ENCODE results near the gene KCNH6.

The KCNH6 gene

GRCh38 chr17:63588797-63589196 is 65.6 kb downstream of the KCNH6 start:
- no peak overlapping the region for H2AFZ ChIP-seq (ENCODE audit: low read length)
- no peak for DNase-seq
- no peak overlapping the region for H3K4me3 ChIP-seq (ENCODE audit: low read length)
- no peak overlapping the region for H3K4me2 ChIP-seq (ENCODE audit: low read depth, low read length)
- H3F3A ChIP-seq (ENCODE audit: insufficient read depth, low read length), result no peaks in the 10 kb centered on the region
- peaks cover 2% of the 10 kb centered on the region; the same call in 1 of the 2 replicates for H3K79me2 ChIP-seq (ENCODE audit: low read length)
- H3K36me3 ChIP-seq (replicated peaks; ENCODE audit: insufficient read depth, low read length), result peaks cover 3% of the 10 kb centered on the region; the same call in 1 of the 2 replicates
- TF ChIP-seq EZH2phosphoT487 (IDR thresholded peaks at IDR 0.05; ENCODE audit: low read length), result no peak
- TF ChIP-seq EZH2 (optimal IDR thresholded peaks at IDR 0.05; ENCODE audit: low read depth, low read length), result no peak
- TF ChIP-seq, protein P1, sequence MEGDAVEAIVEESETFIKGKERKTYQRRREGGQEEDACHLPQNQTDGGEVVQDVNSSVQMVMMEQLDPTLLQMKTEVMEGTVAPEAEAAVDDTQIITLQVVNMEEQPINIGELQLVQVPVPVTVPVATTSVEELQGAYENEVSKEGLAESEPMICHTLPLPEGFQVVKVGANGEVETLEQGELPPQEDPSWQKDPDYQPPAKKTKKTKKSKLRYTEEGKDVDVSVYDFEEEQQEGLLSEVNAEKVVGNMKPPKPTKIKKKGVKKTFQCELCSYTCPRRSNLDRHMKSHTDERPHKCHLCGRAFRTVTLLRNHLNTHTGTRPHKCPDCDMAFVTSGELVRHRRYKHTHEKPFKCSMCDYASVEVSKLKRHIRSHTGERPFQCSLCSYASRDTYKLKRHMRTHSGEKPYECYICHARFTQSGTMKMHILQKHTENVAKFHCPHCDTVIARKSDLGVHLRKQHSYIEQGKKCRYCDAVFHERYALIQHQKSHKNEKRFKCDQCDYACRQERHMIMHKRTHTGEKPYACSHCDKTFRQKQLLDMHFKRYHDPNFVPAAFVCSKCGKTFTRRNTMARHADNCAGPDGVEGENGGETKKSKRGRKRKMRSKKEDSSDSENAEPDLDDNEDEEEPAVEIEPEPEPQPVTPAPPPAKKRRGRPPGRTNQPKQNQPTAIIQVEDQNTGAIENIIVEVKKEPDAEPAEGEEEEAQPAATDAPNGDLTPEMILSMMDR (IDR thresholded peaks at IDR 0.05; ENCODE audit: low read length), result no peak
- no peaks in the 10 kb centered on the region for H4K20me1 ChIP-seq (ENCODE audit: insufficient read depth, low read length)
- H3K27ac ChIP-seq (ENCODE audit: low read length), result no peak overlapping the region
- no peaks in the 10 kb centered on the region for H3K9me2 ChIP-seq (replicated peaks; ENCODE audit: insufficient read depth, low read length)
- H3K9me3 ChIP-seq (replicated peaks; ENCODE audit: insufficient read depth, low read length), result no peaks in the 10 kb centered on the region
- no peaks in the 10 kb centered on the region for H3K27me3 ChIP-seq (replicated peaks; ENCODE audit: insufficient read depth, low read length)
- H3K4me1 ChIP-seq (ENCODE audit: low read length), result 0 out of 2 replicates have a peak, but pooled peaks cover 3% of the 10 kb centered on the region
- H3K9ac ChIP-seq (ENCODE audit: low read length), result no peak overlapping the region

GRCh38 chr17:63589646-63590045 is 66.5 kb downstream of the KCNH6 start:
- DNase-seq, result no peak

DNA sequence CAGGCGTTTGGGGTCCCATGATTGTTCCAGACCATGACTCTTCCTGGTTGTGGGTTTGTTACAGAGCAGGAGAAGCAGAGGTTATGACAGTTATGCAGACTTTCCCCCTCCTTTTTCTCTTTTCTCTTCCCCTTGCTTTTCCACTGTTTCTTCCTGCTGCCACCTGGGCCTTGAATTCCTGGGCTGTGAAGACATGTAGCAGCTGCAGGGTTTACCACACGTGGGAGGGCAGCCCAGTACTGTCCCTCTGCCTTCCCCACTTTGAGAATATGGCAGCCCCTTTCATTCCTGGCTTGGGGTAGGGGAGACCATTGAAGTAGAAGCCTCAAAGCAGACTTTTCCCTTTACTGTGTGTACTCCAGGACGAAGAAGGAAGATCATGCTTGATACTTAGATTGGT is 69.6 kb downstream of the KCNH6 start:
- Histone ChIP-seq H3K36me3 (replicated peaks; ENCODE audit: insufficient read depth, low read length) (peaks cover 3% of the 10 kb centered on the region; the same call in 1 of the 2 replicates), H3K9ac (ENCODE audit: low read length) (no peak overlapping the region), H2AFZ (ENCODE audit: low read length) (no peak overlapping the region), H3K4me2 (ENCODE audit: low read depth, low read length) (no peak overlapping the region), H3K27me3 (replicated peaks; ENCODE audit: insufficient read depth, low read length) (no peaks in the 10 kb centered on the region), H3K9me2 (replicated peaks; ENCODE audit: insufficient read depth, low read length) (no peaks in the 10 kb centered on the region), H3K27ac (ENCODE audit: low read length) (no peak overlapping the region), H3F3A (ENCODE audit: insufficient read depth, low read length) (no peaks in the 10 kb centered on the region), H3K79me2 (ENCODE audit: low read length) (peaks cover 2% of the 10 kb centered on the region; the same call in 1 of the 2 replicates), H3K4me1 (ENCODE audit: low read length) (no peaks in the 10 kb centered on the region), H3K4me3 (ENCODE audit: low read length) (no peak overlapping the region), H3K9me3 (replicated peaks; ENCODE audit: insufficient read depth, low read length) (no peaks in the 10 kb centered on the region), H4K20me1 (ENCODE audit: insufficient read depth, low read length) (no peaks in the 10 kb centered on the region)
- no peak for DNase-seq
- TF ChIP-seq EZH2 (optimal IDR thresholded peaks at IDR 0.05; ENCODE audit: low read depth, low read length), result no peak
- TF ChIP-seq, protein P1 (IDR thresholded peaks at IDR 0.05; ENCODE audit: low read length), result no peak
- TF ChIP-seq EZH2phosphoT487 (IDR thresholded peaks at IDR 0.05; ENCODE audit: low read length), result no peak

More at GRCh38 chr17:63589646-63590045, 66.5 kb downstream of the KCNH6 start:
- H2AFZ ChIP-seq (ENCODE audit: low read length), result no peak overlapping the region
- H3K9ac ChIP-seq (ENCODE audit: low read length), result no peak overlapping the region
- H3K27me3 ChIP-seq (replicated peaks; ENCODE audit: insufficient read depth, low read length), result no peaks in the 10 kb centered on the region
- peaks cover 3% of the 10 kb centered on the region; the same call in 1 of the 2 replicates for H3K36me3 ChIP-seq (replicated peaks; ENCODE audit: insufficient read depth, low read length)
- H3K4me1 ChIP-seq (ENCODE audit: low read length), result 0 out of 2 replicates have a peak, but pooled peaks cover 3% of the 10 kb centered on the region
- TF ChIP-seq EZH2 (optimal IDR thresholded peaks at IDR 0.05; ENCODE audit: low read depth, low read length) (no peak), EZH2phosphoT487 (IDR thresholded peaks at IDR 0.05; ENCODE audit: low read length) (no peak)
- TF ChIP-seq, protein P1 (IDR thresholded peaks at IDR 0.05; ENCODE audit: low read length), result no peak
- H3K9me3 ChIP-seq (replicated peaks; ENCODE audit: insufficient read depth, low read length), result no peaks in the 10 kb centered on the region
- peaks cover 2% of the 10 kb centered on the region; the same call in 1 of the 2 replicates for H3K79me2 ChIP-seq (ENCODE audit: low read length)
- no peak overlapping the region for H3K4me3 ChIP-seq (ENCODE audit: low read length)
- no peak overlapping the region for H3K4me2 ChIP-seq (ENCODE audit: low read depth, low read length)
- H3K27ac ChIP-seq (ENCODE audit: low read length), result no peak overlapping the region
- no peaks in the 10 kb centered on the region for H4K20me1 ChIP-seq (ENCODE audit: insufficient read depth, low read length)
- no peaks in the 10 kb centered on the region for H3F3A ChIP-seq (ENCODE audit: insufficient read depth, low read length)
- H3K9me2 ChIP-seq (replicated peaks; ENCODE audit: insufficient read depth, low read length), result no peaks in the 10 kb centered on the region
